Hippocampal formation (tissue), 2 donors: Measurements from ENCODE around the gene TSPOAP1.
A peak's percentile ranks its signal among the peaks of the same experiment; 100 is the strongest.

Source experiments
- DNase-seq, 2 donors: peaks; one replicate each; lab custom pipeline; 2025; lab: John Stamatoyannopoulos, UW

Gene TSPOAP1

DNA sequence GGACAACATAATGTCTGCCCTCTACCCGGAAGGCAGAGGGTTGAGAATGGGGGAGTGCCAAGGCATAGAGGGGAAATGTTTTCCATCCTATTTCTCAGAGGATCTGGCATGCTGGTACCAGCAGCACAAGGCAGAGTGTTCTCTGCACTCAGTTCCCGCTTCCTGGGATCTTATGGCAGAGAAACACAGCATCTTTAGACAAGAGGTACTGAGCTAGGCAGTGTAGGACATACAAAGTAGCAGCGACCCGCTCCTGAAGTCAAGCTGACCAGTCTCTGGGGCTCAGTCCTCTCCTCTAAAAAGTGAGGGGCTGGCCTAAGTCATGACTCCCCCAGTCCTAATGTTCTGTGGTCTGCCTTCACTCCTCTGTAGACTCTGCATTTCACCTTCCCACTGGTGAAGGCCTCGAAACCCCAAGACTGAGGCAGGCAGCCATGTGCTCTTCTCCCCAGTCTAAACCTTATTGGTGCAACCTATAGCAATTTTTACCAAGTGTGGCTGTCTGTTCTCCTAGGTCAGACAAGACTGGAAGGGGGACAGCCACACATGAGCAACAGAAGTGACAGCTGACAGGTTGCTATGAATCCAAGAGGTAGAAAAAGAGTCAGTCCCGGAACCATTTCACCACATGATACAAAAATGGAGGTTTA, 11.3 kb upstream of the TSPOAP1 start:
- DNase-seq, result no peak

DNA sequence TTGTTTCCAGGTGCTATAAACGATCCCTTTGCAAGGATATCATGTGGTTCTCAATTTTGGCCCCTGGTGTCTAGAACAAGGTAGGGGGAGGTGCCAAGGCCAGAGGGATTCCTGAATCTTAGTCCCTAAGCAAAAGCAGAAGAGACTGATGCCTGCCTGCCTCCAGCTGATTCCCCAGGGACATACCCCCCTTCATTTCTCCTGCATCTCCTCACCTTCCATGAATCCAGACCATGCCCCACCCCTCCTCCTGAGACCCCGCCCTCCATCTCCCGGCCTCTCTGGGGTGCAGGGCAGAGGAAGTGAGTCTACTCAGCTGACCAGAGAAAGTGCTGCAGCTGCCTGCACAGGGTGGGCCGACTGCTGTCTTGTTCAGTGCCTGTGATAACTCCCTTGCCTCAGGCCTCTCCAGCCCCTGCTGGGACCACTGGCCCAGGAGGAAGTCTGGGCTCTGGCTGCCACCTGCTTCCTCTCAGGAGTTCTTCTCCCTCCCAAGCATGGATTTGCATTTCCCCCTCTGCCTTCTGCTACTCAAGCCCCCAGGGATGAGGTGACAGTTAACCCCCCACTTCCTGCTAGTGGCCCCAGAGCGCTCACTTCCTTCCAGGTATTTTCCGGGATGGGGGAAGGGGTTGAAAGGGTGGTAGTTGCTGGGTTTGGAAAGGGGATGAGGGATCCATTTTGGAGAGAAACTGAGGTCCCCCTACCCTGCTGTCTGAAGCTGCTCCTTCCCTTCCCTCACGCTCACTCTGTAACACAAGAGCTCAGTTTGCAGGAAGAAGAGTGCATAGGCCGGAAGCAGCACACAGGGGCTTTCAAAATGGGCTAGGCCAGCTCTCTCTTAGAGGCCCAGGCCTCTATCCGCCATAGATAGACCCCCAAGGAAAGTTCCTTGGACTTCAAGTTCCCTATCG, 10.5 kb upstream of the TSPOAP1 start:
- no peak for DNase-seq

DNA sequence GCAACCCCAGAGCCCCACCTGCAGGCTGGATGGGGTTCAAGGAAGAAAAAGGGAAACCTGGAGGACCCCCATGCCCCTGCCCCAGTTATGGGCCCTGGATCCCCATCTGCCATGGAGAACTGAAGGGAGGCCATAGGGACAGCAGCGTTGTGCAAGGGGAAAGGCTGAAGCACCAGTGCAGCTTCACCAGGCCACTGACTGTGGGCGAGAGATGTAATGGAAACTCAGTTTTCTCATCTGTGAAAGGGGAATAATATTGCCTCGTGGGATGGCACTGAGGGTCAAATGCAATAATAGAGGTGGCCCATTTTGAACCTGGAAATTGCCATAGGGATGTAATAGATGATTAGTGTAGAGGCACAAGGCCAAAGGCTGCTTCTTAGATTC, 9.9 kb upstream of the TSPOAP1 start:
- DNase-seq, result no peak

DNA sequence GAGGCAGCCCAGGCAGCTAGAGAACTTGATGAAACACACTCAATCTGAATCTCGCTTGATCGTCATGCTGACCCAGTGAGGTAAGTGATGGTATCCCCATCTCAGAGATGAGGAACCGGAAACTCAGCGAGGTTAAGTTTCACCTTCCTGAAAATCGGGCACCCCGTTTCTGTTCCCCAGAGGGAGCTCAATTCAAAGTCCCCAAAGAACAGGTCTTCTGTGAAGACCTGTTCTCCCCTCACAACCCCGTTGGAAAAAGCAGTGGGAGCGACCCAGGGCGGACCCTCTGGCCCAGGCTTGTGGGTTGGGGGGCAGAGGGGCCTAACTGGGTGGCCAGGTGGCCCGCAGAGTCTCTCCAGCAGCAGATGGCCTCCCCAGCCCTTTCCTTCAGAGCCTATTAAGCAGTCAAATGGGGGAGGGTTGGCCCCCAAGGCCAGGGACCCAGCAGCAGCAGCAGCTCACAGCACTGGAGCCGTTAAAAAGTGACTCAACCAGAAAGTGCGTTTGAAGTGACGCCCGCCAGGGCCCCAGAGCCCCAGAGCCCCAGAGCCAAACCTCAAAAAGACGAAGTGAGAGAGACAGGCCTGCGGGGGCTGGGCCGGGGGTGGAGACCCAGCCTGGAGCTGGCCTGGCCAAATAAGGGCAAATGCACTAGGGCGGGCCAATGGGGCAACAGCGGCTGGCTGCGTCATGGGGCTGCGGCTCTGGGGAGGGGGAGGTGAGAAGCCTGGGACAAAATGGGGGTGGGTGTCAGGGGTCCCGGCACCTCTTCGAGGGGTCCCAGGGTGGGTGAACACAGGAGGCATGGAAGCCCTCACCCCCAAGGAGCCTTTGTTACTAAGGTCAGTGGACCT, 9.2 kb upstream of the TSPOAP1 start:
- peak in 1 of 2 donors; percentile 57 for DNase-seq

DNA sequence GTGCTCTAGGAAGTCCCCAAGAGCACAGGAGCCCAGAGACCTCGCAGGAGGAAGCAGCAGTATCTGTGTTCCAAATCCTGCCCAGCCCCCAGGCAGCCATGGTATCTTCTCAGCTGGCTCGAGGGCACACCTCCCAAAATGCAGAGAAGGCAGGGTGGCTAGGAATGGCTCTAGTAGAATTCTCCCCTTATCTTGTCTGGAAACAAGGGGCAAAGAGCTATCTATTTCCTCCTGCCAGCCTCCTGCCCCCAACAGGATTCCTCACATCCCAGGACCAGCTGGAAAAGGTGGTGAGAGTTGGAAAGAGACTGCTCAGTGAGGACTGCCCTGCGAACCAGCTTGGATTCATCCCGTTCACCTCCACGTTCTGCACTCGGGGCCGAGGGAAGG, 8.6 kb upstream of the TSPOAP1 start:
- no peak for DNase-seq

DNA sequence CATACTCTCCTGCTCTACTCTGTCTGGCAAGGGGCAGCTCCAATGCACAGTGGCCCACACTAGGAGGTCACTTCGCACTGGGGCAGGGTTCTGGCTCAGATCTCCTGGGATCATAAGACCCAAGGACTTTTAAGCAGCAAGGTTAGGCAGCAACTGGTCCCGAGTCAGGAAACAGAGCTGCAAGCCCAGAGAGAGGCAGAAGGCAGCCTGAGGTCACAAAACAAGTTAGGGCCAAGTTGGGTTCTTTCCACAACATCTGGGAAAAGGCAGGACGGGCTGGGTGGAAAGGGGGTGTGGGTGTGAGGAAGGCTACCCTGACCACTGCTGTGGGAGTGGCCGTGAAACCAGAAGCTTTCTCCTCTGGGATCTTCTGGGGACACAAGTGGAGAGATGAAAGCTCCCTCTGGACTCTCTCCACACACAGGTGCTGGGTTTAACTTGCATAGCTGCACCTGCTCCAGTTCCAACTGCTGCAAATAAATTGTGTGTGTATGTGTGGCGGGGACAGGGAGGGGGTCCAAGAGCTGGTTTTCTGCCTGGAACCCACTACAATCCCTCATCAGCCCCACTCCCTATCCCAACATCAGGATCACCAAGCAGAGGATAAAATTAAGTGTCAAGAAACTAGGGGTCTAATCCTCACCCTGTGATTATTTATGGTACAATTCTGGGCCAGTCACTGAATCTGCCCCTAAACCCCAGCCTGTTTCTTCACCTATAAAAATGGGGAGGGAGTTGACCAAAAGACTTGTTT, 8.0 kb upstream of the TSPOAP1 start:
- no peak for DNase-seq

DNA sequence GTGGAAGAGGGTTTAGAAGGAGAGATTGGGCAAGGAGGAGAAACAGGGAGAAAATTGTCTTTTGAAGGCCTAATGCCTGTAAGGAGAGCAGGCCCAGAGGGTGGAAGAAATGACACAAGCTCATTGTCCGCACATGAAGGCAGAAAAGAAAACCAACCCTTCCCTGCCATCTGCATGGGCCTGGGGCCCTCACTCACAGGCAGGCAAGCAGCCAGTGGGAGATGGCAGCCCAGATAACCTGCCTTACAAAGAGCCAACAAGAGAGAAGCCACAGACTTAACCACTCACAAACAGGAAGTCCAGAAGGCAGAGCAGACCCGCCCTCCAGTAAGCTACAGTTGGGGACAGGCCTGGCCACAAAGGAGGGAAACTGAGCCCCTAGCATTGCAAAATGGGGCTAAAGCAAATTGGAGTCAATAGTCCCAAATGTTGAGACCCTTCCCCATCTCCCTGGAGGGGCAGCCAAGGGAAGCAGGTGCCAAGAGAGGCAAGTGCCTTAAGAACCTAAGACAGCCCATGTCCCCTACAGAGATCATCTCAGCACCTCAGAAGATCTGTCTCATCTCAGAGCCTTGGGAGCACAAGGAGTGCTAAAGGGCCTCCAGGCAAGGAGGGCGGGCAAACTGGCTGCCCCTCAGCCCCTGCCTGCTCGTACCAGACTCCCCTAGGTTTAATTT, 7.3 kb upstream of the TSPOAP1 start:
- no peak for DNase-seq

DNA sequence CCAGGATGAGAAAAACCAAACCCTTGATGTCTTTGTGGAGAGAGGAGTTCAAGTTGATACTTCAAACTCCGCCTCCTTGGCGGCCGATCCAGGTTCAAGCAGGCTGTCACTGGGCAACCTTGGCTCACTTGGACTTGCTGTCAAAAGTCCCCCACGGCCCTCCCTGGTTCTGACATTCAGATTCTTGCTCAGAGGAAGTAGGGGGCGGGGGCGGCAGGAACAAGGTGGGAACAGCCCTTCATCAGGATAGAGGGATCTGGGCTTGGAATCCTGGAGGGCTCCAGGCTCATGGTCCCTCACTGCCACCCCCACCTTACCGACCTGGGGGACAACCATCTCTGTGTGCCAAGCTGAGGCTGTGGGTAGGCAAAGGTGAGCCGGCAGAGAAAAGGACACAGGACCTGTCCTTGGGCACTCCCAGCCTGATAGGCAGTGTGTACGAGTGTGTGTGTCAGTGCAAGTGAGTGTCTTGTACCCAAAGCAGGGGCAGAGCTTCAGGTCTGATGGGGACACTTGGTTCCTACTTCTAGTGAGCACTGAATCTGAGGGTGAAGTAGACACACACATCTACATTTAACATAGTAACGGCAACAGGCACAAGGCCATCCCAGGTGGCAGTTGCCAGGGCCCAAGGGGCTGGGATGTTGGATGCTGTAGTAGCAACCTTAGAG, 6.6 kb upstream of the TSPOAP1 start:
- DNase-seq, result no peak

DNA sequence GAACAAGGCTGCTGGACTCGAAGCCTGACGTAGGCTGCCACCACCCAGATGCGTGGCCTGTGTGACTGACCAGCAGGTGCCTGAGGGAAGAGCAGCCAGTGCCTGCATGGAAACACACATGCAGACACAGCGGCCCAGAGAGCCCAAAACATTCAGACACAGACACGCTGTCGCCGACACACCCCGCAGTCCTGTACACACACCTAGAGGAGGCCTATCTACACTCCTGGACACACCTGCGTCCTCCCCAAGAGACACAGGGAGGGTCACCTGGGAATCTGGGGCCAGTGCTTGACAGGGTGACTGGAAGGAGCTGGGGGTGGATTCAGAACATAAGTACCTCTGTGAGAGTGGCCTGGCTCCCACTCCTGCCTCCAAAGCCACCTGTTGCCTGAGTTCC, 6.1 kb upstream of the TSPOAP1 start:
- no peak for DNase-seq

DNA sequence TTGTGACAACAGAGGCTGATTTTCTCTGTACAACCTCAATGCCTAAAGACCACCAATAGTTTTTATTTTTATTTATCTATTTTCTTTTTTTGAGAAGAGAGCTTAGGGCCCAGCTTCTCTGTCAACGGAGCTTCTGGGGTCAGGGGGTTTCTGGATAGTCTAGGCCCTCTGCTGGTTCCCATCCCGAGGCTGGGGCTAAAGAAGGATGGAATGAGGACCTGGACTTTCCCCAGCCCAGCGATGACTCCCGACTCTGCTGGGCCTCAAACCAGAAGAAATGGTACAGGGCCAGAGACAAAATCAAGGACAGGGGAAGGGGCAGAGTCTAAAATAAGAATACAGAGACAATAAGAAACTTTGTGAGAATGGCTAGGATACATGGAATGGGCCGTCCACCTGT, 5.7 kb upstream of the TSPOAP1 start:
- DNase-seq, result no peak

DNA sequence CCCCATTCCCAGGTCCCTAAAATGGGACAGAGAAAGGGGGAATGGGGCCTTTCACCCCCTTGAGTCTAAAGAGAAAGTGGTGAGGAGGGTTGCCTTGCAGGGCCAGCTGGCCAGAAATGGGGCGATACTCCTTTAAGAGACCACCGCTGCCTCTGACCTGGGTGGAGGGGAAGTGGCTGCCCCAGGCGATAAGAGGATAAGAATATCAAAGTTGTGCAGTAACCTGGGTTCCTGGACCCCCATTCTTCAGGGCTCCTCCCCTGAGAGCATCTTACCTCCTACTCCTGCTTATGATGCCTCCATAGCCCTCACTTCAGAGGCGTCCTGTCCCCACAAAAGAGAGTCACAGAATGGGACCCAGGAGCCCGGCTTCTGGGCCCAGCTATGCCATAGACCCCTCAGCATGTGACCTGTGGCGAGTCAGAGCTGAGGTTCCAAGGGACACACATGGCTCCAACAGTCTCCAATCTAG, 5.2 kb upstream of the TSPOAP1 start:
- DNase-seq, result no peak

DNA sequence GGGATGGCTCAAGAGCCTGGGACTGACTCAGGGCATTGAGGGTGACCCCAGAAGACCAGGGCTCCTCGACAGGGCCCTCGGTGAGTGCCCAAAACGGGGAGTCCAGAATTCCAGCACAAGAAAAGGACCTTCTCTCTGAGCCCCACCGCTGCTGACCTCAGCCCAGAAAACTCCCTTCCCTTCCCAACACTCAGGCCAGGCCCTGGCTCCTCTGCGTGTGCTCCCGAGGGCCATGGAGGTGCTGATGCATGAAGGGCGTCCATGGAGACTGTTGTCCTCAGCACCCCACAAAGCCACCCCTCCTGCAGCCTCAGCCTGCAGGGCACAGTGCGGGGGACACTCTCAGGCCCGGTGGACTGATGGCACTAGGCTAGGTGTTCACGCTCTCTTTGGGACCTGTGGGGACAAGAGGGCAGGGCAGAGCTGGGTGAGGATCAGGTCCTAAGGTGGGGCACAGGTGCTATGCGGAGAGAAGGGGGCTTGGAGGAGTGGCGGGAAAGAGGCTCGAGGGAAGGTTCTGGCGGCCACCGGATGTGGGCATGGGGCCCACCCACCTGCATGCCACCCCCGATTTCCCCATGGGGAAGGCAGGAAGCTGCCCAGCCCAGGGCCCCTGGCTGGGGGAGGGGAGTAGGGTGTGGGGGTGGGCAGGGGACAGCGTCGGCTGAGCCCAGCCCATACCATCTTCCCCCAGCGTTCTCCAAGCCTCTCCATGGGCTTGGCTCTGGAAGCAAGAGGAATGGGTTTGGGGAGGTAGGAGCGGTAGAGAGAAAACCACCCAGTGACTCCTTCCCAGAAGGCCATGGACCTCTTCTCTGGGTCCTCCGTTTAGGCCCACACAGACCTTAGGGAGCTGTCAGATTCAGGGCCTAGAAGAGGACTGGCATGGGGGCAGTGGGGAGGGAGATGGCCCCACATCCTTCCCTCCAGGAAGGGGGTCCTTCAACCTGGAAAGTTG, 4.5 kb upstream of the TSPOAP1 start:
- DNase-seq, result no peak

DNA sequence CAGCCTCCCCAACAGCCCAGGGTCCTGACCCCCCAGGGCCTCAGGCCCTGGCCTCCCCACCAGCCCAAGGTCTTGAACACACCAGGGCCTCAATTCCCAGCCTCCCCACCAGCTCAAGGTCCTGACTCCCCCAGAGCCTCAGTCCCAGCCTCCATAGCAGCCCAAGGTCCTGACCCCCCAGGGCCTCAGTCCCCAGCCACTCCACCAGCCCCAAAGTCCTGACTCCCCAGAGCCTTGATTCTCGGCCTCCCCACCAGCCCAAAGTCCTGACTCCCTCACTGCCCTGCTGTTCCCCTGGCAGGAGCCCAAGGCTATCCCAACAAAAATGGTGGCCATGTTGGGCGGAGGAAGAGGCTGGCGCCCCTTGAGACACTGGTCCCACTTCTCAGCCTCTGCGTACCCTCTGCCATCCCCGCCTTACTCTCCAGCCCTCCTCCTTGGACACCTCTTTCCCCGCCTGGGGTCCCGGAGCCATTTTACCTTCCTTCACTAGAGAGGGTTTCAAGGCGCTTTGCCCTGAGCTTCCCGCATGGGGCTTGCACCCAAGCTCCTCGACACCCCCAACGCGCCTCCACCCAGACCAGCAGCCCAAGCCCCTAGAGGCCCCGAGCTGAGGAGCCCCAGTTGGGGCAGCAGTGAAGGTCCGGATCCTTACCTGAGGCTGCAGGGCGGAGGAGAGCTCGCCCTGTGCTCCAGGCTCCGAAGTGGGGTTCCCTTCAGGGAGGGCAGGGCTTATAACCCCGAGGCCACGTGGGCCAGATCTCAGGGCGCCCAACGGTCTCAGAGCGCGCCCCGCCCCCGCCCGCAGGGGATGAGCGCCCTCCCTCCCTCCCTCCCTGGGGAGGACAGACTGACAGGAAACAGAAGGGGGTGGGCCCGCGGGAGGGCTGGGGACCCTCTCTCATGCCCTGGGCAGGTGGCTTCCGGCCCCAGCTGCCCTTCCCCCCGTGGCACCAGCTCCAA, 3.5 kb upstream of the TSPOAP1 start:
- no peak for DNase-seq

DNA sequence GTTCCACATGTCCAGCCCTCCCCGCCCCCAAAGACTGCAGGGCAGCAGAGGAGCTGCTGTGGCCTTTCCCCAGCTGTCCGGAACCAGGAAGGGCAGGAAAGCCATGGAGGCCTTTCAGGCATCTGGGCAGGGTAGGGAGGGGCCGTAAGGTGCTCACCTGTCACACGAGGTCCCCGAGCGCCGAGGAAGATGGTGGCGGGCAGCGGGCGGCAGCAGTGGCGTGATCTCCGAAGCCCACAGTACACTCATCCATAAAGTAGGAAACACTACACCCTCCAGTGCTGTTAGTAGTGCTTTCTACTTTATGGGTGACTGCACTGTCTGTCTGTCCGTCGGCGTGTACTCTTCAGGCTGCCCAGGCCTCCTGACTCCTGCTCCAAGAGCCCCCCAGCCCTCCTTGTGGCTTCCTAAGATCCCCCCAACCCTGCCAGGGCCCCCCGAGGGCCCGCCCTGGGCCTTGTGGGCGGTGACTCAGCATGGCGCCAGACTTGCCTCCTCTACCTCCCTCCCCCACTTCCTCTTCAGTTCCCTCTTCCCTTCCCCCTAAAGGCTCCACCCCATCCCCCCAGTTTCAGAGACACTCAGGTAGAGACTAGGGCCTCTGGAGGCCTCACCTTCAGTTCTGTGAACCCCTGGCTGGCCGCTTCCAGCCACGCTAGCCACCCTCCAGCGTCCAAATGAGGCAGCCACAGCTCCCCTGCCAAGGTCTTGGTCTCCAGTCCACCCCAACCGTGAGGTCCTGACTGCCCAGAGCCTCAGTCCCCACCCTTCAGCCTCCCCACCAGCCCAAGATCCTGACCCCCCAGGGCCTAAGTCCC, 2.6 kb upstream of the TSPOAP1 start:
- no peak for DNase-seq

DNA sequence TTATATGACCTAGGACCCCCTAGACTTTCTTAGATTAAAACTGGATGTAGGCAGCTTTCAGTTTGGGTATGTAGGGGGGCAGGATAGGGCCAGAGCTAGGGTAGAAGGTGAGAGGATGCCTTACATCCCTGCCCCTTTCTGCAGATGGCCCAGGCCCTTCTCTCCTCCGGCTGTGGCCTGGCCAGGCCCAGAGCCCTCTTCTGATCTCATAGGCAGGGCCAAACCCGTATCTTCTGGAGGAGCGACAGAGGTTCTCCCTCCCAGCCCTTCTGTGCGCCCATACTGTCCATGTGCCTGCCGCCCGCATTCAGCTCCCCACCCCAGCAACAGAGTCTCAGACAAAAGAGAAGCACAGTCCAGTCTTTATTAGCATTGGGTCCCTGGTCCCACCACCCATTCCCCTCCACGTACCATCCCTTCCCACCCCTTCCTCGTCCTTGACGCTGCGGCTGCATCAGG, 2.0 kb upstream of the TSPOAP1 start:
- DNase-seq, result no peak

DNA sequence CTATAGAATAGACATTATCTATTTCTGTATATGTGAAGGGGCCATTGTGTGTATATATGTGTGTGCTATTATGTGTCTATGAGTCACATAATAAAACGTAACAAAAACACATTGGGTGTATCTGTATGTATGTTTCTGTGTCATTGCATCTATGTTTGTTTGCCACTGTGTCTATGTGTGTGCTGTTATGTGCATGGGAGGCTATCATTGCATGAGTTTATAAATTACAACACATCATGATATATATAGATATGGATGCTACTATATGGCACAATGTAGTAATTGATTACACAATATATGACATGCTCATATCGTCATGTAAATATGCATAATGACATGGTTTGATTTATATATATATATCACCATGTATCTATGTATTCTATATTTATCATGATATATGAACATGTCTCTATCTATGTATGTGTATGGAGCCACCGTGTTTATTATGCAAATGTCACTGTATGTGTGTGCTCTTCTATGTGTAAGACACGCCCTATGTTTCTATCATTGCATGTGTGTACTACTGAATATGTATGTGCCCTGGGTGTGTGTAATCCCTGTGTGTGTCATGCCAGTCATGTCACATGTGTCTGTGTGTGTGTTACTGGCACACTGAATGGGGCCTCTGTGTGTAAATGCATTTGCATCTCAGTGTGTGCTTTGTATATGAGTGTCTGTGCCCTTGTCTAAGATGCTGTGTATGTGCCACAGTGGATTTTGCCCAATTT, 1.4 kb upstream of the TSPOAP1 start:
- DNase-seq, result no peak
